Cardiac fibroblast (primary cell): Measurements from ENCODE around the gene TMEM204.

Experiments
- DNase-seq, 2 donors: peaks; one replicate each; pipeline versions ENCODE4 v3.0.0 to v3.0.0-alpha.2; 2010; ENCODE audit warnings: low read depth in 2 of 2
- H3K4me3 ChIP-seq, 2 donors: replicated peaks in 1 of 2; 1 replicate in 1 of 2; 2 replicates in 1 of 2; pipeline ENCODE4 v1.5.1; 2011; ENCODE audit warnings: low read depth in 2 of 2, low read length in 2 of 2, mild to moderate bottlenecking in 2 of 2, moderate library complexity in 1 of 2
- TF ChIP-seq, protein P1 (sequence below): IDR thresholded peaks from one replicate; pipeline ENCODE4 v1.5.1; 2011; ENCODE audit warnings: low read depth, mild to moderate bottlenecking, low read length, inconsistent platforms

The TMEM204 gene

DNA sequence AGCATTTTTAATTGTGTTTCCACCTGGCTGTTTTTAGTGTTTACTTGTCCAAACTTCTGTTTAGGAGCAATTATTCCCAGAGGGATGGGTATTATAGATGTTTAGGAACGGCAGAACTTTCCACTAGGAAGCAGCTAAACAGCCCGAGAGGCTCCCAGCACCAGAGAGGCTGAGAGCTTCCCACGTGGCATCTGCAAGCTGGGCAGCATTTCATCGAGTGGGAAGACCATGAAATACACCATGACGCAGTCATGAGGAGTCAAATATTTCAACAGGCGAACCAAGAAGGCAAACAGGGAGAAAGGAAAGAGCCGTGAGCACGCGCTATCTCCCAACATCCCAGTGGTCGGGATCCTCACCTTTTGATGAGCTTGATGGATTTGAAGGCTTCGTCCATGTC is 24.1 kb downstream of the TMEM204 start:
- no peak overlapping the region for H3K4me3 ChIP-seq
- no peak for DNase-seq
- TF ChIP-seq, protein P1, sequence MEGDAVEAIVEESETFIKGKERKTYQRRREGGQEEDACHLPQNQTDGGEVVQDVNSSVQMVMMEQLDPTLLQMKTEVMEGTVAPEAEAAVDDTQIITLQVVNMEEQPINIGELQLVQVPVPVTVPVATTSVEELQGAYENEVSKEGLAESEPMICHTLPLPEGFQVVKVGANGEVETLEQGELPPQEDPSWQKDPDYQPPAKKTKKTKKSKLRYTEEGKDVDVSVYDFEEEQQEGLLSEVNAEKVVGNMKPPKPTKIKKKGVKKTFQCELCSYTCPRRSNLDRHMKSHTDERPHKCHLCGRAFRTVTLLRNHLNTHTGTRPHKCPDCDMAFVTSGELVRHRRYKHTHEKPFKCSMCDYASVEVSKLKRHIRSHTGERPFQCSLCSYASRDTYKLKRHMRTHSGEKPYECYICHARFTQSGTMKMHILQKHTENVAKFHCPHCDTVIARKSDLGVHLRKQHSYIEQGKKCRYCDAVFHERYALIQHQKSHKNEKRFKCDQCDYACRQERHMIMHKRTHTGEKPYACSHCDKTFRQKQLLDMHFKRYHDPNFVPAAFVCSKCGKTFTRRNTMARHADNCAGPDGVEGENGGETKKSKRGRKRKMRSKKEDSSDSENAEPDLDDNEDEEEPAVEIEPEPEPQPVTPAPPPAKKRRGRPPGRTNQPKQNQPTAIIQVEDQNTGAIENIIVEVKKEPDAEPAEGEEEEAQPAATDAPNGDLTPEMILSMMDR, result no peak

- DNase-seq, result no peak
- TF ChIP-seq, protein P1, result no peak
Measured at GRCh38 chr16:1559446-1559975, 26.0 kb downstream of the TMEM204 start.

DNA sequence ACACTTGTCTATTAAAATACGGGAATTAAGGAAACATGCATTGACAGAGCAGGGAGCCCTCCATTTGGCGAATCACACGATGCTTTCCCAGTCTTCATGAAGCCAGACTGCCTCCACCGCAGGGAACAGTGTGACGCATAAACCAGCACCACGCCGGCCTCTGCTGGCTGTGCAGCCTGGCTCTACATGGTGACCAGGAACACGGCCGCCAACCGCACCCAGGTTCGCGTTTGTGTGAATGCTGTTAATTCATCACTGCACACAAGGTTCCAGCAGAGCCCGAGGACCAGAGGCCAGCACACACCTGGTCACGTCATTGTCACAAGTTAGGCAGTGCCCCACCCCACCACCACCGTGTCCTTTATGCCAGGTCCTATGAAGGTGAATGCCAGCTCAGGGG is 26.7 kb downstream of the TMEM204 start:
- no peak for DNase-seq
- TF ChIP-seq, protein P1, result no peak
- no peak overlapping the region for H3K4me3 ChIP-seq

More at GRCh38 chr16:1559446-1559975, 26.0 kb downstream of the TMEM204 start:
- no peak overlapping the region for H3K4me3 ChIP-seq

DNA sequence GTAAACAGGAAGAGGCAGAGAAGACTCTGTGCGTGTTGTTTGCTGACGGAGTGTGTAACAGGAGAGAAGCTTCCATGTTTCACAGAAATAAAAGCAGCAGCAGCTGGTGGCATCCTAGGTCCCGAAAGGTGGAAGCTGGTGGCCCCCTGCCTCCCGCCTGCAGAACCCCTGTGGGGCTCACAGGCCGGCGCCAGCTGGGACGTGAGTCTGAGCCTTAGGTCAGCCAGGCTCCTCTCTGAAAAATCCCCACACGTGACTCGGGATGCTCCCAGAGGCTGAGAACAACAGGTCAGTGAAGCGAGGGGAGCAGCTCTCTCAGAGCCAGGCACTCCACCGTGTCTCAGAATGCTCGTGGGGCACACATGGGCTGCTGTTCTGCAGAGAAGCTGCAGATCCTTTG is 27.4 kb downstream of the TMEM204 start:
- TF ChIP-seq, protein P1, result no peak
- H3K4me3 ChIP-seq, result no peak overlapping the region
- DNase-seq, result no peak

- TF ChIP-seq, protein P1, result no peak
- no peak for DNase-seq
Measured at GRCh38 chr16:1561266-1561665, 27.8 kb downstream of the TMEM204 start.

GRCh38 chr16:1561836-1562235 is 28.4 kb downstream of the TMEM204 start:
- H3K4me3 ChIP-seq, result no peak overlapping the region
- TF ChIP-seq, protein P1, result no peak
- DNase-seq, result no peak

More at GRCh38 chr16:1561266-1561665, 27.8 kb downstream of the TMEM204 start:
- no peak overlapping the region for H3K4me3 ChIP-seq

- TF ChIP-seq, protein P1, result no peak
- no peak overlapping the region for H3K4me3 ChIP-seq
- no peak for DNase-seq
Measured at GRCh38 chr16:1563786-1564185, 30.3 kb downstream of the TMEM204 start.
